Mesothelial cell of epicardium (in vitro differentiated cells): ENCODE measurements around the gene PSMD12. TPM values are rescaled to one million over a fixed set of nuclear protein-coding genes. Genes with fewer than 3 reads are reported as not detected.

Experiments
- DNase-seq, 2 experiments: peaks; one replicate each; pipeline ENCODE4 v3.0.0; 2021; ENCODE audit warnings: low spot score in 2 of 2; ENCODE audit not compliant: unreplicated experiment in 2 of 2
- H3K27ac Mint-ChIP-seq: 2 replicates; pipeline ENCODE4 v1.8.0; 2021; ENCODE audit warnings: mixed read lengths
- H3K27me3 Mint-ChIP-seq: 2 replicates; pipeline ENCODE4 v1.8.0; 2021; ENCODE audit warnings: low read depth, mixed read lengths
- H3K36me3 Mint-ChIP-seq: 2 replicates; pipeline ENCODE4 v1.8.0; 2021; ENCODE audit warnings: mixed read lengths
- H3K4me1 Mint-ChIP-seq: 2 replicates; pipeline ENCODE4 v1.8.0; 2021; ENCODE audit warnings: mixed read lengths
- H3K4me3 Mint-ChIP-seq: 2 replicates; pipeline ENCODE4 v1.8.0; 2021; ENCODE audit warnings: mild to moderate bottlenecking, moderate library complexity, mixed read lengths
- H3K9me3 Mint-ChIP-seq: 2 replicates; pipeline ENCODE4 v1.8.0; 2021; ENCODE audit warnings: mixed read lengths
- total RNA-seq: library from RNA; stranded (reverse); gene quantifications from 3 replicates; pipeline ENCODE4 v1.2.1, GENCODE V29; 2021
- TF ChIP-seq, protein P1 (sequence below): fragments of 200-600 bp; sonication (generic); IDR thresholded peaks from one replicate; pipeline ENCODE4 v1.5.0; 2021; ENCODE audit warnings: antibody characterized with exemption; ENCODE audit not compliant: unreplicated experiment

PSMD12 gene
- total RNA-seq, 1 donor from 2014 or later = 41.7 TPM

DNA sequence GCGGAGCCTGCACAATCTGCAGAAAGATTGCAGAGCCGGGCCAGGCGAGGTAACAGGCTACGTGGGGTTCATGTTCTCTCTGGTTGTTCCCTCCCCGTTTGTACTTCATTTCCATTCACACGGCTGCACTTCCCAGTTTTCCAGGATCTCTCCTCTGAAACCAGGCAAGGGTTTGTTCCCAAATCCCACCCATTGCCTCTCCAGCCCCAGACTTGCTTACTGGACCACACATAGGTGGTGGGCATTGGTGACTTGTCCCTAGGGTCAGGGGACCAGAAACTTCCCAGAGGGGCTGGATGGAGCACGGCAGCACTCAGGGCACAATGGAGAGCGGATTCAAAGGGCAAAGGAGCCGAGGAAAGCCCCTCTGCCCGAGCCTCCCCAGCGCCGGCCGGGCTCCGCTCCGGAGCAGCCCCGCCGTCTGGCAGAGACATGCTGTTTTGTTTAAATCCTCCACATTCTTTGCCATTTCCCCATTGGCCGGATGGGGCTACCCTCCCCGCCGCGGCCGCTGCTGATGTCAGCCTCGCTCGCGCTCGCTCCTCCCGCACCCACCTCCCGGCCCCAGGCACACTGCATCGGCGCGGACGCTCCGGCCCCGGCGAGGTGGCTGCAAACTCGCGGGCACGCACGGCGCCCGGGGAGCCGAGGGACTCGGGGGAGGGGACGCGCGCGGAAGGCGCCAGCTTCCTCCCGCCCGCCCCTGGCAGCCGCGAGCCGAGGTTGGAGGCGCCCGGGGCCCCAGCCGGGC lies 10.5 kb upstream of the PSMD12 start, which contains the start of gene PITPNC1:
PITPNC1 (plus strand) TSS at position 545 of the 751 bp plus-strand sequence.
- TF ChIP-seq, protein P1, sequence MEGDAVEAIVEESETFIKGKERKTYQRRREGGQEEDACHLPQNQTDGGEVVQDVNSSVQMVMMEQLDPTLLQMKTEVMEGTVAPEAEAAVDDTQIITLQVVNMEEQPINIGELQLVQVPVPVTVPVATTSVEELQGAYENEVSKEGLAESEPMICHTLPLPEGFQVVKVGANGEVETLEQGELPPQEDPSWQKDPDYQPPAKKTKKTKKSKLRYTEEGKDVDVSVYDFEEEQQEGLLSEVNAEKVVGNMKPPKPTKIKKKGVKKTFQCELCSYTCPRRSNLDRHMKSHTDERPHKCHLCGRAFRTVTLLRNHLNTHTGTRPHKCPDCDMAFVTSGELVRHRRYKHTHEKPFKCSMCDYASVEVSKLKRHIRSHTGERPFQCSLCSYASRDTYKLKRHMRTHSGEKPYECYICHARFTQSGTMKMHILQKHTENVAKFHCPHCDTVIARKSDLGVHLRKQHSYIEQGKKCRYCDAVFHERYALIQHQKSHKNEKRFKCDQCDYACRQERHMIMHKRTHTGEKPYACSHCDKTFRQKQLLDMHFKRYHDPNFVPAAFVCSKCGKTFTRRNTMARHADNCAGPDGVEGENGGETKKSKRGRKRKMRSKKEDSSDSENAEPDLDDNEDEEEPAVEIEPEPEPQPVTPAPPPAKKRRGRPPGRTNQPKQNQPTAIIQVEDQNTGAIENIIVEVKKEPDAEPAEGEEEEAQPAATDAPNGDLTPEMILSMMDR = no peak
- peaks cover 25% of the 10 kb centered on the region for H3K4me1 Mint-ChIP-seq
- no peaks in the 10 kb centered on the region for H3K27me3 Mint-ChIP-seq
- peak; percentile 78 to 88 for DNase-seq
- no peaks in the 10 kb centered on the region for H3K9me3 Mint-ChIP-seq
- peak within 1 kb of the TSS; percentile 82 for H3K4me3 Mint-ChIP-seq
- no peaks in the 10 kb centered on the region for H3K36me3 Mint-ChIP-seq
- H3K27ac Mint-ChIP-seq = peak within 1 kb of the TSS; percentile 94

DNA sequence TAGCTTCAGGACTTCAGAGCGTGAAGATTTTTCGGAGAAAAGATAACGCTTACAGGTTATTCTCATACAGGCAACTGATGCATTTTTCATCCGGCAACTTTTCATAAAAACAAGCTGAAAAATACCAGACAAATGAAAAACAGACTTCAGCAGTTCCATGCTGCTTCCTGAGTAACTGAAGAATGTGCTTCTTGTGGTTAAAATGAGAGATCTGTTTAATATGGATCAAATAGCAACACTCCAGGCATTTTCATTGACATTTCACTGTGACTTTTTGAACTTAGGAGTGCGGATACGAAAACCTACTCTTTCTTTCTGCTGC lies 10.0 kb upstream of the PSMD12 start:
- DNase-seq = no peak

GRCh38 chr17:67375716-67376115 lies 9.3 kb upstream of the PSMD12 start:
- TF ChIP-seq, protein P1 = no peak
- Mint-ChIP-seq H3K27ac (peak overlapping the region; percentile 94), H3K36me3 (no peaks in the 10 kb centered on the region), H3K4me1 (peaks cover 25% of the 10 kb centered on the region), H3K27me3 (no peaks in the 10 kb centered on the region), H3K9me3 (no peaks in the 10 kb centered on the region), H3K4me3 (peak overlapping the region; percentile 71)
- DNase-seq = no peak

More for the DNA sequence above, 10.0 kb upstream of the PSMD12 start:
- TF ChIP-seq, protein P1 = no peak
- Mint-ChIP-seq H3K27ac (peak overlapping the region; percentile 94), H3K4me1 (peaks cover 25% of the 10 kb centered on the region), H3K27me3 (no peaks in the 10 kb centered on the region), H3K36me3 (no peaks in the 10 kb centered on the region), H3K9me3 (no peaks in the 10 kb centered on the region), H3K4me3 (peak overlapping the region; percentile 71)

GRCh38 chr17:67375054-67375427 lies 8.7 kb upstream of the PSMD12 start:
- Mint-ChIP-seq H3K9me3 (no peaks in the 10 kb centered on the region), H3K36me3 (no peaks in the 10 kb centered on the region), H3K4me3 (no peak overlapping the region), H3K27ac (no peak overlapping the region), H3K27me3 (no peaks in the 10 kb centered on the region), H3K4me1 (peaks cover 25% of the 10 kb centered on the region)
- TF ChIP-seq, protein P1 = no peak
- DNase-seq = no peak

DNA sequence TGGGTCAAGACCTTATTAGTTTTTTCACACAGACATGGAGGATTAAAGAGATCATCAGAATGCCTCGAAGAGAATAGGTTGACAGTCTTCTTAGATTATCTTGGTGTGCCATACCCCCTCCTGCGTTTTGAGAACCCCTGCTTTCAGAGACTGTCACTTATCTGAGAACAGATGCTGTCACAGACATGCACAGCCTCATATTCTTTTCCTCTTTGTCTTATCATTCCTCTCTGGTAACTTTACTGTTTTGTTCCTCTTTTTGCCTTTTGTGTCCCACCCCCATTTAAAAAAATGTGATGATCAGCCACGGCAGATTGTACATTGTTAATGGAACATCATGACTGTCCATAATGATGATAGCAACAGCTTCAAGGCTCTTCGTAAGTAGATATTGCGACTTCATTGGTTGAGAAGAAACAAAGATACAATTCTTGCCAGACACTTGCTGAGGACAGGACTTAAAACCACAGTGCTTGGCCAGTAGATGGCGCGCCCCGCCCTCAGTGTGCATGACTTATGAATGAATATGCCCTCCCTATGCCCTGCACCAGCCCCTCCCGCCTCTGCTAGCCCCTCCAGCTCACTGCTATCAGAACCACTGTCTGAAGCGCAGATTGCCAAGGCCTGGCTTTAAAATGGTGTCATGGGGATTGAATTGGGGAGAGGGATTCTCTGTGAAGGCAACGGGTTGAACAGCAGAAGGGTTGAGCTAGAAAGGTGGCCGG lies 8.1 kb upstream of the PSMD12 start:
- Mint-ChIP-seq H3K27me3 (no peaks in the 10 kb centered on the region), H3K4me3 (peak overlapping the region; percentile 47), H3K27ac (peak overlapping the region; percentile 75), H3K9me3 (no peaks in the 10 kb centered on the region), H3K36me3 (no peaks in the 10 kb centered on the region), H3K4me1 (peaks cover 30% of the 10 kb centered on the region)
- TF ChIP-seq, protein P1 = peak; percentile 58
- DNase-seq = peak; percentile 72 to 84
